SKM-1 treated with dmso at 0.1 percent for 144 hours (cell line): ENCODE results near the gene MSANTD2.

Experiments used
- DNase-seq: peaks from one replicate; lab custom pipeline; 2025; ENCODE audit not compliant: unreplicated experiment; lab: John Stamatoyannopoulos, UW

The MSANTD2 gene

DNA sequence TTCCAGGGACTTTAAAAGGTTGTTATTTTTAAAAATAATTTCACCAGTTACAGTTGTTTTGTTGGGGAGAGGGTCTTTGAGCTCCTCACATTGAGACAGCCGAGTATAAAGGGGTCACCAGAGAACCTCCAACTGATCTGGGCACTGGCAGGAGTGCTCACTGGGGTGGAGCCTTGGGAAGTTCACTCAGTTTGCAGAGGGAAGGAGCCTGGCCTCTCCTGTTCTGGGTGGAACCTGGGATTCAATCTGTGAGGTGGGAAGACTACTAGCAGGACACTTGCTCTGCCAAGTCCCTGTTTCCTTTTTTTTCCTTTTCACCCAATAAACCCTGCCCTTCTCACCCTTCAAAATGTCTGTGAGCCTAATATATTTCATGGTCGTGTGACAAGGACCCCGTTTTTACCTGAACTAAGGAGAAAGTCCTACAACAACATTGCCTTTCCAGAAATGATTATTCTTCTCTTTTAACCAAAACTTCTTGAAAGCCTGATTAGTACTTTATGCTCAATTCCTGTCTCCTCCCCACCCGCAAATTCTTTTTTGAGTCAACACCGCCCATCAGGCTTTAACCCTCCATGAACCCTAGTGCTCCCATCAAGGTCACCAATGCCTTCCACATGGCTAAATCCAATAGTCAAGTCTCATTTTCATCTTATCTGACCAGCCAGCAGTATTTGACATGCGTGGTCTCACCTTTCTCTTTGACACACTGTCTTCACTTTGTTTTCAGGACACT is 22.0 kb upstream of the MSANTD2 start:
- no peak for DNase-seq

DNA sequence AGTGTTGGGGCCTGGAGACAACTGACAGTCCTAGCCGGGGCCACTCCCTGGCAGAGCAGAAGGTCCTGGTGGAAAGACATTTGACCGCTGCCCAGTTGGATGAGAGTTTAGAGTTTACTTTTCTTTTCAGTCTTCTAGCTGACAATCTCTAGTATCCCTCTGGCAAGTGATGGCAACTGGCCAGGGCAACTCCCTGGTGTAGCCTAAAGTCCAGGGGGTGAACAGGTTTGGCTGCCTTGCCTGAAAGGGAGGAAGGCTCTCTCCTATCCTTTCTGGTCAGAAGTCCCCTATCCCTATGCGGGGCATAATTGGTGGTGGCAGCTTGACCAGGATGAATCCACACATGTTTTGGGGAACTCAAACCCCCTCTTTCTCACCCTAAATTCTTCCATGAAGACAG is 16.8 kb upstream of the MSANTD2 start:
- no peak for DNase-seq

DNA sequence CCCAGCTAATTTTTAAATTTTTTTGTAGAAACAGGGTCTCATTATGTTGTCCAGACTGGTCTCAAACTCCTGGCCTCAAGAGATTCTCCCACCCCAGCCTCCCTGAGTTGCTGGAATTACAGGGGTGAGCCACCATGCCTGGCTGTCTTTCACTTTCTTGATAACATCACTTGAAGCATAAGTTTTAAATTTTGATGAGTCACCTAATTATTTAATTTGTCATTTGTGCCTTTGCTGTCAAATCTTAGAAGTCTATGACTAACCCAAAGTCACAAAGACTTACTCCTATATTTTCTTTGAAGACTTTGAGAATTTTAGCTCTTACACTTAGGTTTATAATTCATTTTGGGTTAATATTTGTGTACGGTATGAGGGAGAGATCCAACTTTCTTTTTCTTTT is 14.5 kb upstream of the MSANTD2 start:
- no peak for DNase-seq

DNA sequence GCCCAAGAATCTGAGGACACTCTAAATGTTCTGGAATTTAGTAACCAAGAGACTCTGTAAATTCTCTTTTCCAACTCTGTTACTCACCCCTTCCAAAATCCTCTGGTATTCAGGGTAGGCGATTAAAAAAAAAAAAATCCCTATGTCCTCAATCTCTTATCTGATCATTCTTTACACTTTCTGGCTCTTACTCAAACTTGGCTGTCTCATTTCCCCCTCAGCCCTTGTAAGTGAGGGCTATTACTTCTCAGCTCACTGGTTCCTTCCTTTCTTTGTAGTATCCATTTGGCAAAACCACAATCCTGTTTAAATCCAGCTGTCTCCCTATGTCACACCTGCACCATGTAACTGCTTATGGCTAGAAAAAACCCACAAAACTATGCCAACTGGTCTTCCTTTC is 12.7 kb upstream of the MSANTD2 start:
- DNase-seq, result no peak

DNA sequence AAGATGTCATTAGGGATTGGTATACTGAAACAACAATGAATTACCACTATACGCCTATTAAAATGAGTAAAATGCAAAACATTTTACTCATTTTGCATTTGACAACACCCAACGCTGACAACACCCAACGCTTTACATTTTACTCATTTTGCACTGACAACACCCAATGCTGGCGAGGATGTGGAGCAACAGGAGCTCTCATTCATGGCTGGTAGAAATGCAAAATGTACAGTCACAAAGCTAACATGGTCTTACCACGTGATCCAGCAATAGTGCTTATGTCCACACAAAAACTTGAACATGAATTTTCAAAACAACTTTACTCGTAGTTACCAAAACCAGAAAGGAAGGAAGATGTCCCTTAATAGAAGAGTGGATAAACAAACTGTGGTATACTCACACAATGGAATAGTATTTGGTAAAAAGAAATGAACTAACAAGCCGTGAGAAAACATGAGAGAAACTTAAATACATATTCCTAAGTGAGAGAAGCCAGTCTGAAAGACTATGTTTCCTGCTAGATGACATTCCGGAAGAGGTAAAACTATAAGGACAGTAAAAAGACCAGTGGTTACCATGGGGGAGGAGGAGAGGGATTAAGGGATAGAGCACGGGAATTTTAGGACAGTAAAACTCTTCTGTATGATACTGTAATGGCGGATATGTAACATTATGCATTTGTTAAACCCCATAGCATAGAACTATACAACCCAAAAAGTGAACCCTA is 11.4 kb upstream of the MSANTD2 start:
- DNase-seq, result no peak

DNA sequence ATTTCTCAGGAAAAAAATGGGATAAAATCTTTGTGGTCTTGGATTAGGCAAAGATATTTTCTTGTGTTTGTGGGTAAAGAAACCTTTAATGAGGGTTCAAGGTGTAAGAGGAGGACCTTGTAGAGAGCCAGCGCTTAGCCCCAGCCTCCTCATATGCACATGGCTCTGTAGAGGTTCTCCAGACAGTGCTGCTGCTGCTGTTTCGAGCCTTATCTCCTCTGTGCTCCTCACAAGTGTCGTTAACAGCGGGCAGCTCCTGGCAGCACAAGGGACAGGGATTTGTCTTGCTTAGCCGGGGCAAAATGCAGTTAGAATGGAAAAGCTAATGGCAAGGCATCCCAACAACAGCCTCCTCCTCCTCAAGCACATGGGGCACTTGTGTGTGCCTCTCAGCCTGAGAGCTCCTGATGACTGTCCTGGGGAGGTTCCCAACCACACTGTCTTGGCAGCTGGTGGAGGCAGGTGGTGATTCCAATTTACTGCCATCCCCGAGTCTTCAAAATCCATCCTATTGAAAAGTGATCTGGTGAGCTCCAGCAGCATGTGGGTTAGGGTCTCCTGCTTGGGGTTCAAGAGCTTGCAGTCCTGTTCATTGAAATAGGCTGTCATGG is 7.6 kb upstream of the MSANTD2 start:
- no peak for DNase-seq

DNA sequence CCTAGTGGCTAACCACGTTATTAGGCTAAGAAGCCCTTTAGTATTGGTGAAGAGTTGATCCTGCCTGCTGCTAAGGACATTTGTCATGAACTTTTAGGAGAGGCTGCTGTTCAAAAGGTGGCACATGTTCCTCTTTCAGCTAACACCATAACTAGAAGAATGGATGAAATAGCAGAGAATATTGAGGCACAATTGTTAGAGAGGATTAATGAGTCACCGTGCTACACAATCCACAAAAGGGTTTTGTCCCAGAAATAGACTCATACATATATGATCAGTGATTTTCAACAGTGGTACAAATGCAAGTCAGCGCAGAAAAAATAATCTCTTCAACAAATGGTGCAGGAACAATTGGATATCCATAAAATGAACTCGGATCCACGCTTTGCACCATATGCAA is 7.0 kb upstream of the MSANTD2 start:
- no peak for DNase-seq

DNA sequence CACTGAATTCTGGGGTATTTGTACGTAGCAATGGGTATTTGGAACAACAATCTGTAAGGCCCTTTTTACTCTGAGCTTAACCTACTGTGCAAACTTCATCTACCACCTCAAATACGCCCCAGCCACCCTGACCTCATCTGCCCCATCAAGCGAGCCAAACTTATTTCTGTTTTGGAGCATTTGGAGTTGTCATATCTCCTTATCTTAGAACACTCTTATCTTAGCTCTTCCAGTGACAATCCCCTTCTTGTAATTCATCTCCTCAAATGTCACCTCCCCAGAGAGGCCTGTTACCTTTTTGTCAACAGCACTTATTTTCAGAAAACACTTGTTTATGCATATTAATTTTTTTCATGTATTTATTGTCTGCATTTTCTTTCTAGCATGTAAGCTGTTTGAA is 4.7 kb upstream of the MSANTD2 start:
- DNase-seq, result no peak

DNA sequence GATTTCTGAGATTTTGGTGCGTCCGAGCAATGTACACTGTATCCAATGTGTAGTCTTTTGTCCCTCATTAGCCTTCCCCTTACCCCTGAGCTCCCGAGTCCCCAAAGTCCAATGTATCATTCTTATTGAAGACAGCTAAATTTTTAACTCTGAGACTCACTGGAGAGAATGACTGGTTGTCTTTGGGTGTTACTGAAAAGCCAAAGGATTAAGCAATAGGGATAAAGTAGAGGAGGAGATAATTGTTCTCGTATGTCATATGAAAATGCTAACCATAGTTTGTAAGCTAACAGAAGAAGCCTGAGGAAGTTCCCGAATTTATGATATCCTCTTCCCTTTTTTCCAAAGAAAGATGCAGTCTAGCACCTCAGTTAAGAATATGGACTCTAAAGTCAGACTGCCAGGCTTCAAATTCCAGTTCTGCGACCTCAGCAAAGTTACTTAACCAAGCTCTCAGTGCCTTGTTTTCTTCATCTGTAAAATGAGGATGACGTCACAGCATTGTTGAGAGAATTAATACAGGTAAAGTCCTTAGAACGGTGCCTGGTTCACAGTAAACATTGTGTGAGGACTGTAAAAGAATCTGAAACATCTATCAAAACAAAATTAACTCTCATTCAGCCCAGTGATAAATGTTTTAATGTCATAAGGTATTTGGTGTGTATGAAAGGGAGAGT is 1.6 kb upstream of the MSANTD2 start:
- DNase-seq, result no peak

DNA sequence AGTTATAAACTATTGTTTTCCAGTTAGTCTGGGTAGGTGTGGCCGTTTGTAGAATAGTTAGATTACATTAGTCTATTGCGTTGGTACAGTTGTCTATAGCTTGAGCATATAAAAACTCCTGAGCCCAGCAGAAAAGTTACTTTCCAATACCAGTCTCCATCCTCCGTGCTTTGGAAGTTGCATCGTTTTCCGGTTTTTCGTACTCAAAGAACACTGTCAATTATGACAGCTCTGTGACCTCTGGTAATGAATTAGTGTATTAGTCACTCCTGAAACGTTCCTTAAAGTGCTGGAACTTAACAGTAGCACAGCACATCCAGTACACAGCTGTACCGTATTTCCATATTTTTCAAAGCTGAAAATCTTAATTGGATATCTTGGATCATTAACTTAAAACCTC is 808 bp upstream of the MSANTD2 start:
- DNase-seq, result no peak

DNA sequence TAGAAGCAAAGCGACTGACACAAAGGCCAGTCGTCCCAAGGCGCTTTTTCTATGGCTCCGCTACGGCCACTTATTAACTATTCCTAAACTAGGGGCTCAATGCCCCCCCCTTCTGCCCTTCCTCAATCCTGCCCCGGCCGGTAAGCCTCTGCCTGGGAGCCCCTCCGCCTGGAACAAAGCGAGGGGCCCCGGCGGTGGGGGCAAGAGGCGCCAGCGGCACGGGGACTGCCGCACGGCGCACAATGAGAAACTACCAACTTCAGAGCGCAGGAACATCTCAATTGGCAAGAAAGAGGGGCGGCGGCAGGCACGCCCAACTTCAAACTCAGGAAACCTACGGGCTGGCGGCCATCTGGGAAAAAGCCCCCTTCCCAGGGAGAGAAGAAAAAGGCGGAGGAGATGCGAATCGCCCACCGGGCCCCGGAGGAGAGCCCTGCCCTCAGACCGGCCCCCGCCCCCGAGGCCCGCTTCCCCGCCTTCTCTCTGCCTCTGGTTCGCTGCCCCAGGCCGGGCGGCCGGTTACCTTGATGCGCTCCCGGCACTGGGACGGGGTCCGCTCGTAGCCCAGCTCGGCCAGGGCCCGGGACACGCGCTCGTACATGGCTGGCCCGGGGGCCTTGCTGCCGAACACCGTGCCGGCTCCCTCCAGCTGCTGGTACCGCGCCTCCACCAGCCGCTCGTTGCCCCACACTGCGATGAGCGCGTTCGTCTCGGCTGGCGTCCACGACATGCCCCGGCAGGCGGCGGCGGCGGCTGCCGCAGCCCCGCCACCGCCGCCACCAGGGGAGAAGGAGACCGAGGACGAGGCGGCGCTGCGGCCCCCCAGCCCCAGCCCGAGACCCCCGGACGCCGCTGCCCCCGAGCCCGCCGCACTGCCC is 619 bp downstream of the MSANTD2 start:
- DNase-seq, result peak; percentile 12

DNA sequence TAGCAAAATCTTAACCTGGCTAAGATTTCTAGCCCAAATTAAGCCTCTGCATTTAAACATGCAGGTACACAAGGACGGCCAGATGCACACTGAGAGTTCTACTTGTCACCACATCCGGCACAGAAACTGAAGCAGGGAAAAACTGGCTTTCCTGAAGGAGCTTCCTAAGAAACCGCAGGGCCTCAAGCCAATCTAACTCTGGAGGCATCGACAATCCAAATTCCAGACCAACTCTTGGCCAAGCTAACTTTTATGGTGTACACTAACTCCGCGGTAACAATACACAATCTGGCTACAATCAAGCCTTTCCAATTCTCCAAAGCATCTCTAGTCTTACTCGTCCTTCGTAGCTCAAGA is 1.2 kb downstream of the MSANTD2 start:
- DNase-seq, result no peak

DNA sequence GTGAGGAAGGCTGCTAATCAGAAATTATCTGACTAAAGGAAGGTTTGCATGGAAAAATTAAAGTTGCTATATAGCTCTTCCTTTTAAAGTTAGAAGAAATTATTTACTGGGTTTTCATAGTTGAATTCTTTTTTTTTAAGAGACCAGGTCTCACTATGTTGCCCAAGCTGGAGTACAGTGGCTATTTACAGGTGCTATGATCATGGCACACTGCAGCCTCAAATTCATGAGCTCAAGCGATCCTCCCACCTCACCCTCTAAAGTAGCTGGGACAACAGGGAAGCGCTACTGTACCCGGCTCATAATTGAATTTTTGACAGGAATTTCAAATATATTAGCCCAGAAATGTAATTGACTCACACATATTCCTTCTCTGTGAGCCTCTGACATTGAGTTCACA is 3.9 kb downstream of the MSANTD2 start:
- no peak for DNase-seq

DNA sequence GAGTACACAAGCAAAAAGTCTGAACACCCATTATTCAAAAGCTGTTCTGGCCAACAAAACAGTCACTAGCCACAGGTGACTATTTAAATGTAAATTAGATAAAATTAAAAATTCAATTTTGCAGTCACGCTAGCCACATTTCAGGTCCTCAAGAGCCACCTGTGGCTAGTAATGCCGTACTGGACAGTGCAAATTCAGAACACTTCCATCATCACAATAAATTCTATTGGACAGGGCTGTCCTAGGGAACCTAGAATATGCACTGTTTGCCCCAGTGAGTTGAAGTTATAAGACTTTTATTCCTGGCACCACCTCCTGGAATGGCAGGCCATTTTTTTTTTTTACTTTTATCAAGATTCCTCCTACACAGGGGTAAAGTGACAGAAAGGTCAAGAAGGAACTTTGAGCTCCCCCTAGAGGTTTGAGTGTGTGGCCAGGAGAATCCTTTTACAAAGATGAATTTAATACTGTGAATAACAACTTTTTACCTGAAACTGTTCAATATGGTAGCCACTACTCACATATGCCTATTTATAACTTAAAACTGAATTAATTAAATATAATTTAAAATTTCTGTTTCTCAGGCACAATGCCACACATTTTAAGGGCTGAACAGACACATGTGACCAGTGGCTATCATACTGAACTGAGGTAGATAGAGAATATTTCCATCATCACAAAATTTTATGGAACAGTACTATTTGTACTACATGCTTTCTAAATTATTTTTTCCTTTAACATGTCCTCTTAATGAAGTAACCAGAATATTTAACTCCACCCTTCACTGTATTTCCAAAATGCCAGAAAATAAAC is 6.5 kb downstream of the MSANTD2 start:
- DNase-seq, result peak; percentile 36

DNA sequence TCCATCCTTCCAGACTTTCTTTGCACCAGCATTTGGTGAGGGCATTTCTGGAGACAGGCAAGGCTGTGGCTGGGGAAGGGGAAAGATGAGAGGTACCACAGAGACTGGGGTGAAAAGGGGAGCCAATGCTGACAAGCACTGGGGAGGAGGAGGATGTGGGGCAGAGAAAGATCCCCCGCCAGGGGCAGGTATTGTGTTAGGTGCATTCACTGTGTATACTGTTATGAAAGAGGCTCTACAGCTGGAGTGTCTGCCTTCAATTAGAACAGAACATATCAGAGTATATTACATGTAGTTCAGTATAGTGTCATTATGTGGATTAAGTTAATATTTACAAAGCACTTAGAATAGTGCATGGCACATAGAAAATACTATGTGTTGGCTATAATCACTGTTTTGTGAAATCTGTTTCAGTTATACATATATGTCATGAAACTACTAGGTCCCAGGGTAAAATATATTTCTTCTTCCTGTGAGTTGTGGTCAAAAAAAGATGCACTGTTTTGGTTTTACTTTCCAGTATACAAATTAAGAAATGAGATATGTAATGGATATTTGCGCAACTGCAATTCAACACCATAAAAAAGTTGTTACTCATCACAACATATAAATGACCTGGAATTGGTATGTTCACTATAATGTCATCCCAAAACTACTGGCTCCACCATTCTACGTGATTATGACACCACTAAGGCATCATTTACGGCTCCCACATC is 8.4 kb downstream of the MSANTD2 start:
- no peak for DNase-seq

DNA sequence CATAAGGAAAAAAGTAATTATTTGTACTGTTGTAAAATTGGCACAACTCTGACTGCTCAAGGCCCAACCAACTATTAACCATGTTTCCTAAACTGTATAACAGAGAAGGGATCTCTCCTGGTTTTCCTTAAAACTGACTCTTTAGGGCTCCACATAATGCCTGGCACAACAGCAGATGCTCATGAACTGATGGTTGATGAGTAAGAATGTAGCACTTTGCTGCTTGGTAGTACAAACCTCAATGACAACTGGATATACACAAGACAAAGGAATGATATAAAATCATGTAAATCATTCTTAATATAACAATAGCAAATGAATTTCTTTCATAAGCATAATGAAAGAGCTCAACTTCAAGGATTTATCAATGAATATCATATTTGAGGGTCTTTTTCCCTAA is 11.7 kb downstream of the MSANTD2 start:
- DNase-seq, result no peak

DNA sequence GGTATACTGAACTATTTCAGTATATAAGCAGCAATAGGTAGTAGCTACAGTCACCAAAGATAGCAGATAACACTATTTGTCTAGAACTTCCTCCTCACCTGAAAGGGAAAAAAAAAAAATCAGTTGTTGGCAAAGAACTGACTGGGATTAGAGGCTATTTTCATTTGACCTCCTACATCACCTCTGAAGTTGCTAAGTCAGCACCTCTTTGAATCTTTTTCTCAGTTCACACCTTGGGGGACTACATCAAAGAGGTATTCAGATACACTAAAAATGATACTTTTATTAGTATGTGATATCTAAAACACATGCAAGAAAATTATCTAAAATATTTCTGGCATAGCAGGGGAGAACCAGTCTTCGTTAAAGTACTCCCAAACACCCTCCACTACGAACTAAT is 16.2 kb downstream of the MSANTD2 start:
- no peak for DNase-seq

DNA sequence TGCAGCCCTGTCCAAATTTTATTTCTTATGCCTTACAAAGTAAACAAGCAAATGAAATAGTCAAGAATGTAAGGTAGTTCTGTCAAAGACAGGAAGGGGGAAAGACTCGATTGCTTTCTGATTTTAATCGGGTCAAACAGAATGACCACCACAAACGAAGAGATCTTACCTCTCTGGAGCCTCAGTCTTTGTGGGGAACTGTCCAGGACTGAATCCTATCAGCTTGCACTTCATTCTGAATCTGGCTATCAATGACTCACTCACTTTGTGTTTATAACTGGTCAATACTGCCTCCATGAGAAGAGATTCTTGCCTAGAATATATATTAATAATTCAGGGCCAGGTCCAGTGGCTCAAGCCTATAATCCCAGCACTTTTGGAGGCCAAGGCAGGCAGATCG is 17.2 kb downstream of the MSANTD2 start:
- DNase-seq, result no peak

DNA sequence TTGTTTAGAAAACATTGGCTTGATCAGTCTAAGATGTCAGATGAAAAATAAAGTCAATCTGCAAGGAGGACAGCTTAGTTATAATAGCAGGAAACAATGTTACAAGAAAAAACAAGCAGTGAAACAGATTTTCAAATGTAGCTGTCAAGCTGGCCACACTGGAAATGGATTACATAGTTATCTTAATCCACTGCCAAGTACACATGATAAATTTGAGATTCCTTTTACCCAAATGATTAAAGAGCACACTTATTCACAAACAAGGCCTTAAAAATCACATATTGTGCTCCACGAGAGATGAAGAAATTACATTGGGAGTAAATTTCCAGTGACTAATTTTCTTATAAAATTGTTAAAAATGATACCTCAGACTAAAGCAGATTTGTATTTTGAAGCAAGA is 20.6 kb downstream of the MSANTD2 start:
- DNase-seq, result no peak

DNA sequence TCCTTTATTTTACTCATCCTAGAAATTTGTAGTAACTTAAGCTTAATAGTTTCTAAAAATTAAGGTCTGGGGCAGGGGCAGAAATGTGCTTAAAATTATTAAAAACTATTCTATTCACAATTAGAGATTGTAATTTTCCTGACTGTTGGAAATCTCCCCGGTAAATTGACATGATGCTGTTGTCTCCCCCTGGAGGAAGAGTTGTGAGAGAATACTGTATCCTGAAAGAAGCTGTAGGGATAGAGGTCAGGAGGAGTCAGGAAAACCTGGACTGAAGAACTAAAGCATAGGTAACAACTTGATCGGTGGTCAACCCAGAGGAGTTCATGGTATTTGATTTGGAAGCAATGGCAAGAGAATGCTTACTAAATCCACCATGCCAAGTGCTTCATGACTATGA is 21.9 kb downstream of the MSANTD2 start:
- no peak for DNase-seq
